WERI-Rb-1 (cell line): ENCODE data around the gene C19orf25.
"Not testable (repeated sequence)": the region's sequence is repeated elsewhere in the genome, so short reads cannot be mapped to it uniquely, and the experiment has no call there.

Experiments
- DNase-seq: peaks from one replicate; pipeline ENCODE4 v3.0.0-alpha.2; 2020
- H3K27ac ChIP-seq: fragments of 250-450 bp; sonication (Bioruptor Pico); 2 replicates; pipeline ENCODE4 v1.5.1; 2020; ENCODE audit warnings: mild to moderate bottlenecking, moderate library complexity
- H3K27me3 ChIP-seq: fragments of 250-450 bp; sonication (Bioruptor Pico); 2 replicates; pipeline ENCODE4 v1.5.1; 2021; ENCODE audit warnings: mild to moderate bottlenecking, low read depth, moderate library complexity; ENCODE audit not compliant: insufficient read depth, severe bottlenecking
- H3K36me3 ChIP-seq: fragments of 250-450 bp; sonication (Bioruptor Pico); 2 replicates; pipeline ENCODE4 v1.5.1; 2020; ENCODE audit warnings: mild to moderate bottlenecking, moderate library complexity
- H3K4me3 ChIP-seq: 2 replicates; pipeline ENCODE4 v1.5.1; 2011; ENCODE audit warnings: low read depth, mild to moderate bottlenecking, control low read depth, low read length
- H3K9me3 ChIP-seq: fragments of 250-450 bp; sonication (Bioruptor Pico); 2 replicates; pipeline ENCODE4 v1.5.1; 2021; ENCODE audit warnings: mild to moderate bottlenecking, moderate library complexity; ENCODE audit not compliant: severe bottlenecking
- TF ChIP-seq, protein P1 (sequence below): IDR thresholded peaks from 2 replicates; pipeline ENCODE4 v1.5.1; 2011; ENCODE audit warnings: low read depth, mild to moderate bottlenecking, control low read depth, inconsistent platforms, low read length

C19orf25 gene

DNA sequence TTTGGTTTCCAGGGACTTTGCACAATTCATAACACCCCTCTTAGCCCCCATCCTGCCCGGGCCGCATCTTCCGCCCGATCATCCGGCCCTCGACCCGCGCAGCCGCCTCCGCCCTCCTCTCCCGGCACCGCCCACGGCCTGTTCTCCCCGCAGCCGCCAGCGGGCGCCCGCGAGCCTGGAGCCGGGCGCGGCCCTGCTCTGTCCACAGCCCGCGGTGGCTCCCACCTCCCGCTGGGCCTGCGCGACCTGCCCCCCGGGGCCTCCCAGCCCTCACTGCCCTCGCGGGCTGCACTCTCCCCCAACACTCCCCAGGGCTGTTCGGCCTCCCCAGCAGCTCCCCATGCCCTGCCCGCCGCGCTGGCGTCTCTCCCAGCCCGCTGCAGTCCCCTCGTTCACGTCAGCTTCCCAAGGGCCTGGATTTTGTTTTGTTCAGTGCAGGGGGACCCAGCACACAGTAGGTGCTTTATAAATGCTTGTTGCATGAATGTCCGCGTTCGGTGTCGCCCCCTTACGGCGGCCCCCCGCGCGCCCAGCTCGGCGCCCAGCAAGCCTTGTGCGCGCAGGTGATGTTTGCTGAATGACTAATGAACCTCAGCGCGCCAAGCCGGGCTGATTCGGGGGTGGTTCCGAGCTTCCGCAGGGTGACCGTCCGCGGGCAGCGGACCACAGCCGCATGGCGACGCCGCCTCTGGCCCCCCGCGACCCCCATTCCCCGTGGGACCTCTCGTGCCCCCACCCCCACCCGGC lies 33.7 kb downstream of the C19orf25 start:
- TF ChIP-seq, protein P1, sequence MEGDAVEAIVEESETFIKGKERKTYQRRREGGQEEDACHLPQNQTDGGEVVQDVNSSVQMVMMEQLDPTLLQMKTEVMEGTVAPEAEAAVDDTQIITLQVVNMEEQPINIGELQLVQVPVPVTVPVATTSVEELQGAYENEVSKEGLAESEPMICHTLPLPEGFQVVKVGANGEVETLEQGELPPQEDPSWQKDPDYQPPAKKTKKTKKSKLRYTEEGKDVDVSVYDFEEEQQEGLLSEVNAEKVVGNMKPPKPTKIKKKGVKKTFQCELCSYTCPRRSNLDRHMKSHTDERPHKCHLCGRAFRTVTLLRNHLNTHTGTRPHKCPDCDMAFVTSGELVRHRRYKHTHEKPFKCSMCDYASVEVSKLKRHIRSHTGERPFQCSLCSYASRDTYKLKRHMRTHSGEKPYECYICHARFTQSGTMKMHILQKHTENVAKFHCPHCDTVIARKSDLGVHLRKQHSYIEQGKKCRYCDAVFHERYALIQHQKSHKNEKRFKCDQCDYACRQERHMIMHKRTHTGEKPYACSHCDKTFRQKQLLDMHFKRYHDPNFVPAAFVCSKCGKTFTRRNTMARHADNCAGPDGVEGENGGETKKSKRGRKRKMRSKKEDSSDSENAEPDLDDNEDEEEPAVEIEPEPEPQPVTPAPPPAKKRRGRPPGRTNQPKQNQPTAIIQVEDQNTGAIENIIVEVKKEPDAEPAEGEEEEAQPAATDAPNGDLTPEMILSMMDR = peak; percentile 96
- peak overlapping the region; percentile 60 for H3K4me3 ChIP-seq
- peaks cover 26% of the 10 kb centered on the region for H3K36me3 ChIP-seq
- no peaks in the 10 kb centered on the region for H3K9me3 ChIP-seq
- H3K27me3 ChIP-seq = peaks cover 22% of the 10 kb centered on the region
- H3K27ac ChIP-seq = peak overlapping the region; percentile 67
- DNase-seq = peak; percentile 80

GRCh38 chr19:1441677-1442438 lies 37.2 kb downstream of the C19orf25 start:
- H3K36me3 ChIP-seq = peaks cover 44% of the 10 kb centered on the region
- no peak overlapping the region for H3K4me3 ChIP-seq
- no peak for DNase-seq
- H3K9me3 ChIP-seq = no peaks in the 10 kb centered on the region
- H3K27ac ChIP-seq = no peak overlapping the region
- TF ChIP-seq, protein P1 = no peak
- peaks cover 7% of the 10 kb centered on the region for H3K27me3 ChIP-seq

- TF ChIP-seq, protein P1 = no peak
- DNase-seq = no peak
- H3K36me3 ChIP-seq = peaks cover 45% of the 10 kb centered on the region
- no peaks in the 10 kb centered on the region for H3K9me3 ChIP-seq
- no peak overlapping the region for H3K27ac ChIP-seq
- H3K4me3 ChIP-seq = no peak overlapping the region
- no peaks in the 10 kb centered on the region for H3K27me3 ChIP-seq
Measured at GRCh38 chr19:1441022-1441426, 38.0 kb downstream of the C19orf25 start.

GRCh38 chr19:1440418-1440801 lies 38.6 kb downstream of the C19orf25 start:
- Histone ChIP-seq H3K4me3 (no peak overlapping the region), H3K9me3 (no peaks in the 10 kb centered on the region), H3K27me3 (no peaks in the 10 kb centered on the region), H3K27ac (no peak overlapping the region), H3K36me3 (peaks cover 51% of the 10 kb centered on the region)
- TF ChIP-seq, protein P1 = no peak
- no peak for DNase-seq

DNA sequence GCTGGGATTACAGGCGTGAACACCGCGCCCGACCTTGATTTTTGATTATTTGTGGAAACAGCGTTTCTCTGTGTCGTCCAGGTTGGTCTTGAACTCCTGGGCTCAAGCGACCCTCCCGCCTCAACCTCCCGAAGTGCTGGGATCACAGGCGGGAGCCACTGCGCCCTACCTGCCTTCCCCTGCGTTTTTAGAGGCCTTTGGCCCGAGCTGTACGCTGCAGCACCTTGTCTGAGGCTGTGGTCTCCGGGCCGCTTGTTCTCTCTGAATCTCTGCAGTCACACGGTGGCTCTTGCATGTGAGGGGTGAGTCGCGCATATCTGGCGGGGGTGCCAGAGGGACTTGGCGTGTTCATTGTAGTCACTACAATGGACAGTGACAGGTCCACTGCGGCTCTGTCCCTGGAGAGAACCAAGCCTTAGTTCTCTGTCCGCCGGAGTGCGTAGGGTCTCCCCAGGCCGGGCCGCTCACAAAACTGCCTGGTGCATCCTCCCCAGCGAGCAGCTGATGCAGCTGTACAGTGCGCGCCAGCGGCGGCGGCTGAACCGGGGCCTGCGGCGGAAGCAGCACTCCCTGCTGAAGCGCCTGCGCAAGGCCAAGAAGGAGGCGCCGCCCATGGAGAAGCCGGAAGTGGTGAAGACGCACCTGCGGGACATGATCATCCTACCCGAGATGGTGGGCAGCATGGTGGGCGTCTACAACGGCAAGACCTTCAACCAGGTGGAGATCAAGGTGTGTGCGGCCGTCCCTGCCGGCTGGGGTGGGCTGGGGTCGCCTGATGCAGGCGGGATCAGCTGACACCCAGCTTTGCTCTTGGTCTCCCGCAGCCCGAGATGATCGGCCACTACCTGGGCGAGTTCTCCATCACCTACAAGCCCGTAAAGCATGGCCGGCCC lies 39.2 kb downstream of the C19orf25 start:
- H3K27ac ChIP-seq = peak overlapping the region; percentile 92
- H3K27me3 ChIP-seq, H3K9me3 ChIP-seq, DNase-seq: not testable (repeated sequence)
- H3K36me3 ChIP-seq = peaks cover 56% of the 10 kb centered on the region
- H3K4me3 ChIP-seq = peak overlapping the region; percentile 87
